GM19395 (cell line): ENCODE data around the gene RPL12.
A peak's percentile ranks its signal among the peaks of the same experiment; 100 is the strongest.
"Not testable (repeated sequence)": the region's sequence is repeated elsewhere in the genome, so short reads cannot be mapped to it uniquely, and the experiment has no call there.

ENCODE experiments used
- ATAC-seq: cut with Tn5 transposase; IDR thresholded peaks from one replicate; pipeline ENCODE4 v1.9.1; 2021; ENCODE audit warnings: mild to moderate bottlenecking, moderate library complexity; ENCODE audit not compliant: unreplicated experiment

Gene RPL12

GRCh38 chr9:127470662-127471061, 19.5 kb upstream of the RPL12 start:
- no peak for ATAC-seq

DNA sequence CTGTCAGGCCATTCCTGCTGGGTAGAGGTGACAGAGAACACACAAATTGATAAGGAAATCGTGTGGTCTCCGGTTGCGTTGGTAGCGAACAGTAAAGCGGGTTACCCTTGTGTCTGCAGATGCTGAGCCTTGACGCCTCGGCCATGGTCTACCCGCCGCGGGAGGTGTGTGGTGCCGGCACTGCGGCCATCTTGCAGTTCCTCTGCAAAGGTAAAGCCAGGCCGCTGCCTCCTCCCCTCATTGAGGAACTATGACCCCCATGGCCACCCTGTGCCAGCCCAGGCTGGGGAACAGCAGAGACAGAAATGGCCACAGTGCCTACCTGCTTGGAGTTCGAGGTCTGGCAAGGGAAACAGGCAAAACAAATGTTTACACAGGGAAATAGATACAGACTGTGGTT, 16.4 kb upstream of the RPL12 start:
- ATAC-seq: no peak

- ATAC-seq: not testable (repeated sequence)
These were observed 15.3 kb upstream of the RPL12 start for GRCh38 chr9:127466407-127466917.

DNA sequence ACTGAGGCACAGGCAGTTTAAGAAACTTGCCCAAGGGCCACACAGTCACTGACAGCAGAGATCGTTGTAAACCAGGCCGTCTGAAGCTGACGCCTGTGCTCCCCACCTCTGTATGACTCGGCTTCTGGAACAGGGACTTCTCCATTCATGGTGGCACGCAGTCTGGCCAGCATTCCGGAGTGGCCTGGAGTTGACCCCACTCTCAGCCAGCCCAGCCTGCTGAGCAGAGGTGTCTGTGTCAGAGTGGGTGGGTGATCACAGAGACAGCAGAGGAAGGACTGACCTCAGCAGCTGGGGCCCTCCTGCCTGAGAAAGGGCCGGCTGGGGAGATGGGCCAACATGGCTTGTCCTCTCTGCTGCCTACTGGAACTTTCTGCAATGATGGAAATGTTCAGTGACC, 12.7 kb upstream of the RPL12 start:
- no peak for ATAC-seq

GRCh38 chr9:127463382-127463781, 12.2 kb upstream of the RPL12 start:
- no peak for ATAC-seq

DNA sequence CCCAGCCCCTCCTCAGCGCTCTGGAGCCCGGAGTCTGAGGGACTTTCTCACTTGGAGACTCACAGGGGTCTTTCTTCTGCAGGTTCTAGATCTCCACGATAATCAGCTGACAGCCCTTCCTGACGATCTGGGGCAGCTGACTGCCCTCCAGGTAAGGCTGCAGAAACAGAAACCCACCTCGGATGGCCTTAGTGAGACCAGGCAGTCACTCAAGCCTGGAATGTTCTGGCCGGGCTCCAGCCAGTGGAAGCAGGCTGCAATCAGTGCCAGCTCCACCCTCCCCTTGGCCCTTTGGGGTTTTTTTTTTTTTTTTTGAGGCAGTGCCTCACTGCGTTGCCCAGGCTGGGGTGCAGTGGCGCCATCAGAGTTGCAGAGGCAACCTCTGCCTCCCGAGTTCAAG, 7.7 kb upstream of the RPL12 start:
- no peak for ATAC-seq

DNA sequence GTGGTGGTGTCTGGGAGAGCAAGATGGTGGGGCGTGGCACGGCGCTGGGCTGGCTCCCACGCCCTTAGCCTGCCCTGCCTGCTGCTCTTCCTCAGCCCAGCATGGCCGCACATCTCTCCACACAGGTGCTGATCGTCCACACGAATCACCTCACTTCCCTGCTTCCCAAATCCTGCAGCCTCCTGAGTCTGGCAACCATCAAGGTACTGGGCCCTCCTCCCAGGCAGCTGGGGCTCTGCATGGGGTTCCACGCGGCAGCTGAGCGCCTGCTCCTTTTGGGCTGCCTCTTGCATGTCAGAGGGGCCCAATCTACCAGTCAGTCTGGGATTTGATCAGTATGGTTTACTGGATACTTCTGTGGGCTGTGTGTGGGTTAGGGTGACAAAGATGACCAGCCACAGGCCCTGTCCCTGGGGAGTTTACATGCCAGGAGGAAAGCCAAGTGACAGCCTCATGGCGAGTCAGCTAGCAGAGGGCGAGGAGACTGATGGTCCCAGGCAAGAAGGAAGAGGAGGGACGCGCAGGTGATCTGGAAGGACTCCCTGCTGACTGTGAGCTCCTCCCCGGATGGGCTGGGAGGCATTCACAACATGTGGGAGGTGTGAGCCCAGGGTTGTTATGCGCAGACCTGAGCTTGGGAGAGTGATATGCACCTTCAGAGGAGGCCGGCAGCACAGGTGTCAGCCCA, 6.1 kb upstream of the RPL12 start:
- ATAC-seq: no peak

DNA sequence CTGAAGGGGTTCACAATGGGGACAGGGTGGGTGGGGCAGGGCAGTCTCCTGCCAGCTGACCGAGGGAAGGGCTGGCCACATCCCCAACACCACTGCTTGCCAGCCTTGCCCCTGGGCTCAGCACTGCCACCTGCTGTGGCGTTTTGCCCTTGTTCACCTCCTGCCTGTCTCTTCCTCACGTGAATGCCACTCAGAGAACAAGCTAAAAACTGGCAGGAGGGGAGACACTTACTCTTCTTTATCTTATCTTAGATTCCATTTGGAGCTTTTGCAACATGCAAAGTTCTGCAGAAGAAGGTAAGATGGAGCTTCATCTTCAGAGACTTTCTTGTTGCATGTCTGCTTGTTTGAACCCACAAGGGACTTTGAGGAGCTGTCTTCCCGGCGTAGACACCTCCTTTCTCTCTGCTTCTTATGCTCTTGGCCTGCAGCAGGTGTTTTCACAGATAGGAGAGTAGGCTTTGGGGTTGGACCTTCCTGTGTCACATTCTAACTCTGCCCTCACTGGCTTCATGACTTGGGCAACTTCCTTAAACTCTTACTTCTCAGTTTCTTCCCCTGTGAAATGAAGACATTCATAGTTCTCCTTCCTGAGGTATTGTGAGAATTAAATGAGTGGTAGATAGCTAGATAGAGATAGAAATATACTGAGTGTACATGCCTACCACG, 4.3 kb upstream of the RPL12 start:
- ATAC-seq: no peak

DNA sequence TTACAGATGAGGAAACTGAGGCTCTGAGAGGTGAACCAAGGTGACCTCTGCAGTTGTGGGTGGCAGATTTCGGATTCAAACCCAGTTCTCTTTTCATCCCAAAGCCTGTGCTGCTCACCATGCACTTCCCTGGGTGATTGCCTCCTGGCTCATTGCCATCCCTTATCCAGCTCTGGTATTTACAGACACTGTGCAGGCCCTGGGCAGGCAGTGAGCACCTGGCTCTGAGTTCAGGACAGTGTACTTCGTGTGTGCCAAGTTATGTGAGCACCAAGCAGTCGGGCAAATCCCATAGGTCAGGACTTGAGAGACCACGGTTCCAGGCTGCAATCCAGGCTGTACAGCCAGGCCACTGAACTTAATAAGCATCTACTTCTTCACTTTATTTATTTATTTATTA, 1.5 kb upstream of the RPL12 start:
- no peak for ATAC-seq

DNA sequence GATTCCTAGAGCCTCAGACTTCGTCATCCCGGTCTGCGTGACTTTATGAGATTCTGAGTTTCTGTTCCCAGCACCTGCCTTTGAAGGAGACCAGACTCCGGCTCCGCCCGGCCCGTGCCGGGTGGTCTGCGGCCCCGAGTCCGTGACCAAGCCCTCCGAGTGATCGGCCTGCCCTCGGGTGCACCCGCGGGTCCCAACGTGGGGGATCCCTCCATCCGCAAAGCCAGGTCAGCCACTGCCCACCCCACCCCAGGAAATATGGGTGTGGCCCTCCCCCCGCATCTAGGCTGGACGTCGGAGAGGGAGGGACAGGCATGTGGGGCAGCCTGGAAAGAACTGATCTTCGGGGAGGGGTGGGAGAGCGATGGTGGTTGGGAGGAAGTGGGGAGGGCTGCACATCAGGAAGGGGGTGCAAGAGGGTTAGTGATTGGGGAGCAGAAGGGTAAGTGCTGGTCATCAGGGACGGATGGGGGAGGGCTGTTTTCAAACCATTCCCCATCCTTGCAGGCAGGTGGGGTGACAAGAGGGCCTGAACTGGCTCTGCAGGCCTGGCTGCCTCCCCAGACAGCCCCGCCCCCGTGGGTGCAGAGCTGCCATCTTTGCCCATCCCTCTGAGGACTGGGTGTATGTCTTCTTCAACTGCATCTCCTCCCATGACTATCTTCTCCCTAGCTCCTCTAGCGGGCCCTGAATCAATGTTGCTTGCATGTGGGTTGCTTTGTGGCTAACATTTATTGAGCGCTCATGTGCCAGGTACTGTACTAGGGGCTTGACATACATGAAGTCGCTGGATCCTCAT, 851 bp upstream of the RPL12 start:
- peak; percentile 6 for ATAC-seq

DNA sequence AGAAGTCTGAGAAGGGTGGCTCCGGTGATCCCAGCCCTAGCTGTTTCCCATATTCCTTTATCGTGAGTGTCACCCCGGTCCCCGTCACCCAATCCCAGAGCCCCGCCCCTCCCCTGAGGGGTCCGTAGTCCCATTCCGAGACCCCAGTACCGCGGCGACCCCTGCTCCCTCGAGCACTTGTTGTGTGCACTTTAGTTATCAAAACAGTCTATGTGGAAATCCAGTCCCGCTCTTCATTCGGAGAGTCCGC, 327 bp upstream of the RPL12 start:
- ATAC-seq: peak; percentile 29

DNA sequence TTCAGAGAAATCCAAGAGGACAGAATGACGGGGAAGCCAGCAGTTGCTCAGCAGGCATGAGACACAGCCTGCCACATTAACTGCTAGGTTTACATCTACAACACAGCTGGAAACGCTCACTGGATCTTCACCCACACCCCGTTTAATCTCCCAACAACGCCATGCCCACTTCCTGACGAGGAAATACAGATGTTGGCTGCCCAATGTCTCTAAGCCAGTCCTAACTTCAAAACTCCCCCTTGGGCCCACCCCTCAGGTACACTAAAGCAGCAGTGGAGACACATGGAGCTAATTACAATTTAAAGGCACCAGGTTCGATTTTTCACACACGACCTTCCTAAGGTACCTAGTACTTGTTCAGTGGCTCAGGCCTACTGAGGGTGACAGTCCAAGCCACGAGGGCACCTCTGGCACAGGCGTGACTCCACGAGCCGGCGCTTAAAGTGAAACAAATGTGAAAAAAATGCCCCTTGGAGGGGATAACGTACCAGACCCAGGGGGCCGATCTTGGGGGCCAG, 904 bp downstream of the RPL12 start:
- no peak for ATAC-seq

DNA sequence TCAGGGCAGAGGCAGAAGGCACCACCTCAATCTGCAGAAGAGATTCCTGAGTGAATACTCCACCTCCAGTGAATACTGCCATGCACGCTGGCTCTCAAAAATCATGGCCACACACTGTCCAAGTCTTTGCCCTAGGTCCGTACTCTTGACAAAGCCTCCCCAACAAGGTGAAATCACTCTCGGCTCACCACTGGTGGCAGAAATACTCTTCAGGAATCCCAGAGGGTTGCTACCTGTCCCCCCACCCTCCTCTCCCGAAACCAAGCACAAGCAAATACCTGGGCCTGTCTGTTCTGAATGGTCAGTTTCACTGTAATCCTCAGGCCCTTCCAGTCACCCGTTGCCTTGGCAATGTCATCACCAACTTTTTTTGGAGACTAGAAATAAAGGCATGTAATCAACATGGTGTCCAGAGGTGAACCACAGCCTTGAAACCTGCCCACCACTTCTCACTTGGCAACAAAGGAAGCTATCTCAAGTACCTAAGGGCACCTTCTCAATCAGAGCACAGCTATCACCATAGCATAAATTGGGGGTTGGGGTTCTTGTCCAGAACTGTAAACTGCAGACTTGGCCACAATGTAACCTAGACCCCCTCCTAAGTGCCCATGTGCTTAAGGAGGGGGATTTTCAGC, 1.8 kb downstream of the RPL12 start:
- no peak for ATAC-seq

DNA sequence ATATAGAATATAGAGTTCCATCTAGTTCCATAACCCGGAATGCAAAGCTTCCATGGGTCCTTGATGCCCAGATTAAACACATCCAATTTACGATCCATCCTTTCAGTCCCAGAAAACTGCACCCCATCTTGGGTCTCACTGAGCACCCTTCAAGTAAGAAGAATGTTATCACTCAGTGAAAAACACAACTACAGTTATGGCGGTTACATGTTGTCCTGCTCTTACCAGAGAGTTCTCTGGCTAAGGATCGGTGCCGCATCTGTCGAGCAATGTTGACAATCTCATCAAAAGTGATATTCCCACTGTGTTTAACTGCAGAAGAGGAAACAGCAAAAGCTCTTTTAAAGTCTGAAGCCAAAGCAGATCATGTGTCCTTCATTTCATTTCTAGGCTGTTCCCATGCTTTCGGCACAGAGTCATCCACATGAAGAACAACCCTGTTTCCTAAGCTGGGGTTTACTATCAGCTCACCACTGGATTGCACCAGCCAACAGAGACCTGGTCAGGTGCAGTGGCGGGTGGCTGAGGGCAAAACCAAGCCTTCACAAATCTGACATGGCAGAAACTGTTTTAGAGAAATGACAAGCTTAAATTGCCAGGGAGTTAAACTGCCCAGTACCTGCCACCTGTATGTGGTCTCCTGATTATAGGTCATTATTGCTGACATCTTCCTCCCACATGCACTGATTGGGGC, 2.9 kb downstream of the RPL12 start:
- ATAC-seq: no peak

DNA sequence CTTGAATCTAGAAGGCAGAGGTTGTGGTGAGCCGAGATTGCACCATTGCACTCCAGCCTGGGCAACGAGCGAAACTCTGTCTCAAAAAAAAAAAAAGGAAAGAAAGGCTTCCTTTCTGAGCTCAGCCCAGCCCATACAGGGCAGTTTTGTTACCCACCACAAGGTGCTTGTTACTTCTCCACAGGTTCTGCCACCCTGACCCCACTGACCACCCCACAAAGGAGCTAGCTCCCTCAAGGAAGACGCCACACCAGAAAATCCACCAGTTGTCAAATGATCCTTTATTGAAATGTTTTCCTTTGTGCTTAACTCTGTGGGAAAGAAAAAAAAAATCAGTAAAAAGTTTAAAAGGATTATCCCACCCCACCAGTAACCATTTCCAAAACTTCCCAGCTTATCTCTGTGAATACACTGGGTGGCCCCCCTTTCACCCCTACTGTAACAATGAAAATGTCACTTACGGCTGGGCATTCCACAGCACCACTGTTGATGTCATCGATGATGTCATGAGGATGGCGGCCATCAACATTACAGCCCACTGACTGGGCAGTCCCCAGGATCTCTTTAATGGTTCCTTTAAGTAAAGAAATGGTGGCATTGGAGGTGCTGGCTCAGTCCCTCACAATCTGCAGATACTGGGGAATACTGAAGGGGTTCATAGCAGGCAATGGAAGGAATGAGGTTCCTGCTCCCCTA, 3.6 kb downstream of the RPL12 start:
- ATAC-seq: no peak

DNA sequence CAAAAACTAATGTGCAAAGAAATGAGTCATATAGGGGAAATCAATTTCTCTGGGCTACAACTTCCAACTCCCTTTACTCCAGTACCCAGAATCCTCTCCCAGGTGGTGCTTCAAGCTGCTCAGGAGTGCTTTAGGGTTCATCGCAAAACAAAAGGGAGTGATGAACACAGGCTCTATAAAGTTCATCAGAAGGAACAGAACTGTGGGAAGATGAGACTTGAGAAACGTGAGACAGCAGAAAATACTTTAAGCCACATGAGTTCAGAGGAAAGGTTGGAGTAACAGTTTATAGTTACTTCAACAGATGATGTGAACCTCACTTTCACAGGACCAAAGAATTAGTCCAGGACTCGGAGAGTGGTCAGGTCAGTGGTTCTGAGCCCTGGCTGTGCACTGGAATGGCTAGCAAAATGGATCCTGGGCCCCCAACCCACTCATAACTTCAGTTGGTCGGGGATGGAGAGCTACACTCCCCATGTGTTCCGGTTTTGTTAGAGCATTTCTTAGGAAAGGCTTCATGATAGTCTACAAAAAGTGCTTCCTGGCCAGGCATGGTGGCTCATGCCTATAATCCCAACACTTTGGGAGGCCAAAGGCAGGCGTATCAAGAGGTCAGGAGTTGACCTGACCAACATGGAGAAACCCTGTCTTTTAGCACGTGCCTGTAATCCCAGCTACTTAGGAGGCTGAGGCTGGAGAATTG, 4.3 kb downstream of the RPL12 start:
- no peak for ATAC-seq

DNA sequence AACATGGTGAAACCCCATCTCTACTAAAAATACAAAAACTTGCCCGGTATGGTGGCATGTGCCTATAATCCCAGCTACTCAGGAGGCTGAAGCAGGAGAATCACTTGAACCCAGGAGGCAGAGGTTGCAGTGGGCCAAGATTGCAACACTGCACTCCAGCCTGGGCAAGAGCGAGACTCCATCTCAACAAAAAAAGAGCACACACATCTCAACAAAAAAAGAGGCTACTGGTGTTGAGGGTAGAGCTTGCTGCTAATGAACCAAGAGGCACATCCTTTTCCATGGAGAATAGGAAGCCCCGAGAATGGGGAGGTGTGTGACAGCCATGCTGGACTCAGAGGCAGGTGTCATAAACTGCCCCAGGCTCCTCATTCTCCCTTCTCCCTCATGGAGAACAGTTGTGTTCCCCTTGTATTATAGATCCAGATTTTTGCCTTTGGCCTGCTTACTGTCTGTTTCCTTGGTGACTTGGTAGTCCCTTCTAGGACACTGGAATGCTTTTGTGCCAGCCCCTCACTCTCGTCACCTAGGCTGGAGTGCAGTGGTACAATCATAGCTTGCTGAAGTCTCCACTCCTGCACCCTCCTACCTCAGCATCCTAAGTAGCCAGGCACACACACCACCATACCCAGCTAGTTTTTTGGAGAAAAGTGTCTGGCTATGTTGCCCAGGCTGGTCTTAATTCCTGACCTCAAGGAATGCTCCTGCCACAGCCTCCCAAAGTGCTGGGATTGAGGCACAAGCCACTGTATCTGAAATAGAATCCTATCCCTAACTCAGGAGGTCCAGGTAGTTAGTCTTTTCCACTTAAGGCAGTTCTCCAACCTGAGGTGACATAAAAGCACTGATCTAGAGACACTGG, 5.1 kb downstream of the RPL12 start:
- no peak for ATAC-seq

GRCh38 chr9:127444921-127445850, 6.0 kb downstream of the RPL12 start:
- ATAC-seq: no peak
